Pancreas (tissue), 10 donors: ENCODE data around the gene HSBP1L1. TPM values are rescaled to one million over a fixed set of nuclear protein-coding genes. Genes with fewer than 3 reads are reported as not detected.

Source experiments
- ATAC-seq, 4 donors: fragments of 200-7000 bp; cut with Tn5 transposase; one replicate each; pipeline versions ENCODE4 v1.8.0 to v1.9.1; 2020; ENCODE audit warnings: mild to moderate bottlenecking in 4 of 4, moderate library complexity in 4 of 4
- DNase-seq, 6 donors: peaks; one replicate each; pipeline ENCODE4 v3.0.0-alpha.2; 2020
- FAIRE-seq: peaks from 2 replicates; lab custom pipeline; 2012; peaks lifted over from hg19 to GRCh38; lab: Jason Lieb, UNC
- H3K27ac ChIP-seq, 4 donors: fragments of 200-600 bp; sonication (generic); 1 replicate in 3 of 4; 2 replicates in 1 of 4; pipeline versions ENCODE4 v1.5.0 to v1.8.0; 2020
- H3K27me3 ChIP-seq, 4 donors: fragments of 200-600 bp; one replicate each; pipeline ENCODE4 v1.8.0; 2021
- H3K36me3 ChIP-seq, 3 donors: fragments of 200-600 bp; sonication (generic) in 1 of 3; one replicate each; pipeline versions ENCODE4 v1.5.0 to v1.8.0; 2020 to 2021
- H3K4me1 ChIP-seq, 3 donors: fragments of 200-600 bp; one replicate each; pipeline ENCODE4 v1.8.0; 2021
- H3K4me3 ChIP-seq, 4 donors: fragments of 200-600 bp; sonication (generic) in 2 of 4; one replicate each; pipeline versions ENCODE4 v1.5.0 to v1.8.0; 2020 to 2021
- H3K9me3 ChIP-seq, 4 donors: fragments of 200-600 bp; one replicate each; pipeline ENCODE4 v1.8.0; 2021
- WGBS, 2 donors: extraction: QIAGEN DNeasy Blood & Tissue Kit; methylation state at CpG; one replicate each; pipeline ENCODE4 v1.1.7; 2013; 5-methylcytosine and 5-hydroxymethylcytosine counted together
- intact Hi-C, 3 donors: fragments of 100-400 bp; cut with DNase I; formaldehyde crosslinking; loops; one replicate each; pipeline versions ENCODE4 v1.11.1 to v1.14.2; 2022
- polyA plus RNA-seq, 2 donors: library from polyadenylated mRNA; stranded (reverse); fragments of 200-250 nt; gene quantifications; one replicate each; pipeline ENCODE4 v1.2.3, GENCODE V29; 2013
- total RNA-seq, 6 donors: library from RNA; stranded (reverse); fragmentation: NEBNext Ultra II Directional in 4 of 6; extraction: Animal tissue kit (Norgen Biotek cat#: 25700) in 4 of 6; gene quantifications; one replicate each; pipeline versions ENCODE4 v1.2.1 to v1.2.4, GENCODE V29; 2021 to 2023
- TF ChIP-seq, protein P1 (sequence below), 4 donors: fragments of 200-600 bp; sonication (generic) in 3 of 4; IDR thresholded peaks; one replicate each; pipeline versions ENCODE4 v1.5.0 to v1.8.0; 2021; ENCODE audit warnings: antibody characterized with exemption in 4 of 4
- donor health status: healthy with polysubstance abuse.
- donor health status: DM: no; HTN: no; CAD: no; lungs with moderate emphysema.
- donor health status: DM: no; HTN: no; CAD: no.
- donor health status: control.
- donor health status: control.
- donor health status: Bipolar disorder and iron deficiency.
- donor health status: DM: yes; HTN: yes; CAD: no.
- donor health status: DM: no; HTN: no; CAD: no.
- donor health status: DM: no; HTN: no; CAD: no.
- donor health status: DM: yes; HTN: yes; CAD: no.

The HSBP1L1 gene
- total and polyA plus RNA-seq, 8 donors = 9.2 to 43.6 (median 14.3) TPM

GRCh38 chr18:79952996-79953559, 11.4 kb upstream of the HSBP1L1 start:
- Histone ChIP-seq H3K36me3 (no peaks in the 10 kb centered on the region), H3K4me1 (peaks cover 0 to 19% (median 0%) of the 10 kb centered on the region in 3 donors), H3K27ac (no peak overlapping the region), H3K4me3 (no peak overlapping the region), H3K9me3 (no peaks in the 10 kb centered on the region), H3K27me3 (no peaks in the 10 kb centered on the region)
- intact Hi-C loops = no loop called here
- DNase-seq (no peak), ATAC-seq (no peak), FAIRE-seq (no peak)
- TF ChIP-seq, protein P1, sequence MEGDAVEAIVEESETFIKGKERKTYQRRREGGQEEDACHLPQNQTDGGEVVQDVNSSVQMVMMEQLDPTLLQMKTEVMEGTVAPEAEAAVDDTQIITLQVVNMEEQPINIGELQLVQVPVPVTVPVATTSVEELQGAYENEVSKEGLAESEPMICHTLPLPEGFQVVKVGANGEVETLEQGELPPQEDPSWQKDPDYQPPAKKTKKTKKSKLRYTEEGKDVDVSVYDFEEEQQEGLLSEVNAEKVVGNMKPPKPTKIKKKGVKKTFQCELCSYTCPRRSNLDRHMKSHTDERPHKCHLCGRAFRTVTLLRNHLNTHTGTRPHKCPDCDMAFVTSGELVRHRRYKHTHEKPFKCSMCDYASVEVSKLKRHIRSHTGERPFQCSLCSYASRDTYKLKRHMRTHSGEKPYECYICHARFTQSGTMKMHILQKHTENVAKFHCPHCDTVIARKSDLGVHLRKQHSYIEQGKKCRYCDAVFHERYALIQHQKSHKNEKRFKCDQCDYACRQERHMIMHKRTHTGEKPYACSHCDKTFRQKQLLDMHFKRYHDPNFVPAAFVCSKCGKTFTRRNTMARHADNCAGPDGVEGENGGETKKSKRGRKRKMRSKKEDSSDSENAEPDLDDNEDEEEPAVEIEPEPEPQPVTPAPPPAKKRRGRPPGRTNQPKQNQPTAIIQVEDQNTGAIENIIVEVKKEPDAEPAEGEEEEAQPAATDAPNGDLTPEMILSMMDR (IDR thresholded peaks at IDR 0.05) = no peak
- WGBS, 2 donors = 92 to 93% methylated on average over 24 of the region's 24 CpGs

DNA sequence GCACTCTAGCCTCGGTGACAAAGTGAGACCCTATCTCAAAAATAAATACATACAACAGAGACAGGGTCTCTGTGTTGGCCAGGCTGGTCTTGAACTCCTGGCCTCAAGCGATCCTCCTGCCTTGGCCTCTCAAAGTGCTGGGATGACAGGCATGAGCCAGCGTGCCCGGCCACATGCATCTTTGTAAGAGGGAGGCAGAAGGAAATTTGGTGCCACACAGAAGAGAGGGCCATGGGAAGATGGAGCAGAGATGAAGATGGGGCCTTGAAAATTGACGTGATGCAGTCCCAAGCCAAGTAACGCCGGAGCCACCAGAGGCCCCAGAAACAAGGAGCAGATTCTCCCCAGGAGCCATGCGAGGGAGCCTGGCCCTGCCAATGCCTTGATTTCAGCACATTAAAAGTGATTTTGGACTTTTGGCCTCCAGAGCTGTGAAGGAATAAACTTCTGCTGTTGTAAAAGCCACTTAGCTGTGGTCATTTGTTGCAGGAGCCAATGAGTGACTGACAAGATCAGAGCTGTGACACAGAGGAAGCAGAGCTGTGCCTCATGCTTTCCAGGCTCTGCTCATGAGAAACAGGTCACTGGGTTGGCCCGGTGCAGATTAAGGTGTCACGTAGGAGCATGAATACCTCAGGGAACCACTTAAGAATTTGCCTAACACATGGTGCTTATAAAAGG, 10.3 kb upstream of the HSBP1L1 start:
- no peak for ATAC-seq
- H3K27me3 ChIP-seq = no peaks in the 10 kb centered on the region
- no peak for DNase-seq
- H3K9me3 ChIP-seq = no peaks in the 10 kb centered on the region
- intact Hi-C loops = no loop called here
- peaks cover 0 to 12% (median 0%) of the 10 kb centered on the region in 3 donors for H3K4me1 ChIP-seq
- WGBS, 2 donors = 75 to 84% methylated on average over 10 of the region's 10 CpGs
- TF ChIP-seq, protein P1 (IDR thresholded peaks at IDR 0.05) = no peak
- H3K36me3 ChIP-seq = no peaks in the 10 kb centered on the region
- FAIRE-seq = peak; percentile 49
- H3K27ac ChIP-seq = no peak overlapping the region
- no peak overlapping the region for H3K4me3 ChIP-seq

DNA sequence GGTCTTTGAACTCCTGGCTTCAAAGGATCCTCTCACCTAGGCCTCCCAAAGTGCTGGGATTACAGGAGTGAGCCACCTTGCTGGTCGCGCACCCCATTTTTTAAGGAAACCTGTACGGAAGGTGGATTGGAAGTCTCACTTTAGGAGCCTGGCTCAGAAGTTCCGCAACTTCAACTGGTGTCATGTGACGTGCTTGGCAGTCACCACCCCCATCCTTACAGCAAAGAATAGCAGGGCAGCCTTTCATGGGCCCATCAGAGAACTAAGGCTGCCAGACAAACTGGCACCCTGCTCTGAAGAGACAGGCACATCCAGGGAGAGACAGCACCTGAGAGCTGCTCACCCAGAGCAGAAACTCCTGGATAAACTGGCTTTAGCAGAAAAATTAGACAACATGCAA, 9.7 kb upstream of the HSBP1L1 start:
- no peak overlapping the region for H3K4me3 ChIP-seq
- WGBS, 2 donors = 93 to 94% methylated on average over 5 of the region's 5 CpGs
- H3K9me3 ChIP-seq = no peaks in the 10 kb centered on the region
- H3K27me3 ChIP-seq = no peaks in the 10 kb centered on the region
- H3K27ac ChIP-seq = no peak overlapping the region
- intact Hi-C loops = no loop called here
- TF ChIP-seq, protein P1 (IDR thresholded peaks at IDR 0.05) = no peak
- no peak for ATAC-seq
- H3K36me3 ChIP-seq = no peaks in the 10 kb centered on the region
- no peak for DNase-seq
- H3K4me1 ChIP-seq = peaks cover 0 to 7% (median 0%) of the 10 kb centered on the region in 3 donors
- no peak for FAIRE-seq

GRCh38 chr18:79955302-79956075, 9.0 kb upstream of the HSBP1L1 start:
- FAIRE-seq (no peak), ATAC-seq (no peak), DNase-seq (no peak)
- Histone ChIP-seq H3K27ac (no peak overlapping the region), H3K4me1 (no peaks in the 10 kb centered on the region), H3K9me3 (no peaks in the 10 kb centered on the region), H3K27me3 (no peaks in the 10 kb centered on the region), H3K4me3 (no peak overlapping the region), H3K36me3 (no peaks in the 10 kb centered on the region)
- 86 to 91% methylated on average over 12 of the region's 12 CpGs for WGBS, 2 donors
- intact Hi-C loops = no loop called here
- TF ChIP-seq, protein P1 (IDR thresholded peaks at IDR 0.05) = no peak
